HepG2 (cell line): ENCODE data around the gene PRRC2A.

ENCODE experiments used
- BHLHE40 ChIP-seq: IDR thresholded peaks from 2 replicates; pipeline ENCODE4 v1.6.1; 2011; ENCODE audit warnings: low read length, improper control_type of control experiment
- CEBPB ChIP-seq: IDR thresholded peaks from 2 replicates; pipeline ENCODE4 v1.6.1; 2011; ENCODE audit warnings: low read depth, low read length, improper control_type of control experiment, borderline replicate concordance
- CTCF ChIP-seq: sonication (generic); formaldehyde crosslinking; IDR thresholded peaks from 2 replicates; pipeline ENCODE4 v1.5.0; 2020; ENCODE audit warnings: mild to moderate bottlenecking, missing genetic modification reagents, moderate library complexity
- IKZF1 ChIP-seq: fragments of 450-650 bp; IDR thresholded peaks from 2 replicates; pipeline ENCODE4 v1.7.1; 2016
- JUN ChIP-seq: sonication (generic); formaldehyde crosslinking; IDR thresholded peaks from 2 replicates; pipeline ENCODE4 v1.4.0; 2020; ENCODE audit warnings: mild to moderate bottlenecking, missing genetic modification reagents
- KMT2A ChIP-seq: sonication (generic); formaldehyde crosslinking; IDR thresholded peaks from 2 replicates; pipeline ENCODE4 v1.4.0; 2020; ENCODE audit warnings: missing genetic modification reagents
- NFYB ChIP-seq: sonication (generic); formaldehyde crosslinking; IDR thresholded peaks from 2 replicates; pipeline ENCODE4 v1.4.0; 2020; ENCODE audit warnings: missing genetic modification reagents
- PHF21A ChIP-seq: sonication (generic); formaldehyde crosslinking; IDR thresholded peaks from 2 replicates; pipeline ENCODE4 v1.5.0; 2020; ENCODE audit warnings: mild to moderate bottlenecking, missing genetic modification reagents
- ZFYVE20 ChIP-seq: sonication (generic); formaldehyde crosslinking; IDR thresholded peaks from 2 replicates; pipeline ENCODE4 v1.8.0; 2023; ENCODE audit warnings: low read depth, mild to moderate bottlenecking, moderate library complexity, missing genetic modification reagents, borderline replicate concordance
- ZNF224 ChIP-seq: sonication (generic); formaldehyde crosslinking; IDR thresholded peaks from 2 replicates; pipeline ENCODE4 v1.5.0; 2020; ENCODE audit warnings: mild to moderate bottlenecking, missing genetic modification reagents
- ZNF598 ChIP-seq: sonication (generic); formaldehyde crosslinking; IDR thresholded peaks from 2 replicates; pipeline ENCODE4 v1.5.1; 2020; ENCODE audit warnings: mild to moderate bottlenecking, missing genetic modification reagents, borderline replicate concordance
- ZNF629 ChIP-seq: sonication (generic); formaldehyde crosslinking; conservative IDR thresholded peaks from 2 replicates; pipeline ENCODE4 v1.5.0; 2020; ENCODE audit warnings: missing genetic modification reagents
- TF ChIP-seq, protein P1 (sequence below): sonication (generic); formaldehyde crosslinking; IDR thresholded peaks from 2 replicates; pipeline ENCODE4 v1.8.1; 2023; ENCODE audit warnings: mild to moderate bottlenecking, inconsistent platforms, moderate library complexity, missing genetic modification reagents, borderline replicate concordance

DNA sequence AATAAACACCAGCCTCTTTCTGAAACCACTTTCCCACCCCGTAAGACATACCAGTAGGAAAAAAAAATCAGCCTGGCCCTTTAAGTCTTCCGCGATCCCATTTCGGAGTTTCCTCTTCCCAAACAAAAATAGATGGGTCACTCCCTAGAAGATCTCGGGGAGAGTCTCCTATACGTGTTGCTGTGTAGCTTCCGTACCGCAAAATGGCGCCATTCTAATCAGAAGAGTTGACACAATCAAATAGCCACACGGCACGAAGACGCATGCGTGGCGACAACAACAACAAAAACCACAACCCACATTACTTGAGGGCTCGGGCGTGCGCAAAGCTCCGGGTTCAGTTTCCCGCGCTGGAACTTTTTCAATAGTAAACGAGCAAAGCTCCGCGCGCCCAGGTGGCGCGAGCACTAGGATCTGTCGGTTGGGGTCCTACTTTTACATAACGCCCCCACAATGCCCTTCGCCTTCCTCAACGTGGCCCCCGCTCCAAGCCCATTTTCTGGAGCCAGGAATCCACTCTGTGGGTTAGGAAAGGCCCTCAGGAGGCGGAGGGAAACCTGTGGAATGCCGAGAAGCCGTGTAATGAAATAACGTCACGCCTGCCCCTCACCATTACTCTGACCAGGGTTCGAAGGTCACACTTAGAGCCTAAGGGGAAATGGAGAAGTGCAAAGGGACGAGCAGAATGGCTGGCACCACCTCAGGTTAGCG lies 44.4 kb downstream of the PRRC2A start, which contains the start of gene GPANK1:
- TF ChIP-seq, protein P1, sequence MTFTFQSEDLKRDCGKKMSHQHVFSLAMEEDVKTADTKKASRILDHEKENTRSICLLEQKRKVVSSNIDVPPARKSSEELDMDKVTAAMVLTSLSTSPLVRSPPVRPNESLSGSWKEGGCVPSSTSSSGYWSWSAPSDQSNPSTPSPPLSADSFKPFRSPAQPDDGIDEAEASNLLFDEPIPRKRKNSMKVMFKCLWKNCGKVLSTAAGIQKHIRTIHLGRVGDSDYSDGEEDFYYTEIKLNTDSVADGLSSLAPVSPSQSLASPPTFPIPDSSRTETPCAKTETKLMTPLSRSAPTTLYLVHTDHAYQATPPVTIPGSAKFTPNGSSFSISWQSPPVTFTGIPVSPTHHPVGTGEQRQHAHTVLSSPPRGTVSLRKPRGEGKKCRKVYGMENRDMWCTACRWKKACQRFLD: peak; percentile 62; the same call in 1 of the 2 replicates
- TF ChIP-seq IKZF1: no peak
- no peak for TF ChIP-seq ZNF224
- peak; percentile 31; the same call in 1 of the 2 replicates for TF ChIP-seq NFYB
- no peak; the same call in 1 of the 2 replicates for TF ChIP-seq CTCF (CRISPR knock-in tag)
- peak; percentile 23; the same call in 1 of the 2 replicates for TF ChIP-seq BHLHE40
- TF ChIP-seq CEBPB: peak; percentile 50; the same call in 1 of the 2 replicates
- TF ChIP-seq KMT2A (CRISPR knock-in tag): no peak
- no peak for TF ChIP-seq JUN
- no peak for TF ChIP-seq ZNF629 (CRISPR knock-in tag)
- no peak for TF ChIP-seq ZFYVE20 (CRISPR knock-in tag)
- peak; percentile 71 for TF ChIP-seq PHF21A (CRISPR knock-in tag)
- peak; percentile 72 for TF ChIP-seq ZNF598 (CRISPR knock-in tag)
